Measurements from ENCODE around the gene ZNF22.

GRCh38 chr10:44986179-44986578 is 14.5 kb upstream of the ZNF22 start:
- TF ChIP-seq CTCF (IDR thresholded peaks at IDR 0.05) (no peak), POLR2A (IDR thresholded peaks at IDR 0.05) (no peak), POLR2AphosphoS5 (IDR thresholded peaks at IDR 0.05; ENCODE audit: insufficient read depth in 1 of 2, low read depth in 1 of 2) (no peak)

All from vagina (tissue), 2 donors.